ENCODE data around the gene EXPH5. TPM values are rescaled to one million over a fixed set of nuclear protein-coding genes. Genes with fewer than 3 reads are reported as not detected.

Gene EXPH5
- total and polyA plus RNA-seq, 9 of the 15 experiments (the other 6 are each of a cell fraction or from before 2014, with no cell fraction given): 1.3 to 8.5 (median 4.8) TPM

- TF ChIP-seq E2F5 (CRISPR knock-in tag; IDR thresholded peaks at IDR 0.05) (peak; percentile 66; the same call in 1 of the 2 replicates), FOXJ2 (tag; IDR thresholded peaks at IDR 0.05) (no peak), TRIM24 (IDR thresholded peaks at IDR 0.05) (no peak), POLR2A (conservative IDR thresholded peaks at IDR 0.05) (no peak), E2F8 (IDR thresholded peaks at IDR 0.05; ENCODE audit: low read depth, partially characterized antibody) (peak; percentile 19), CTCFL (IDR thresholded peaks at IDR 0.05; ENCODE audit: borderline replicate concordance, insufficient read depth, low read depth, low read length, poor library complexity, severe bottlenecking) (no peak)
Measured at GRCh38 chr11:108592591-108593213, 866 bp downstream of the EXPH5 start (continued).
